NCI-H345 treated with DMSO at 0.1 percent for 48 hours (cell line): ENCODE data around the gene PMEL.
"Not testable (repeated sequence)": the region's sequence is repeated elsewhere in the genome, so short reads cannot be mapped to it uniquely, and the experiment has no call there.

ENCODE experiments used
- DNase-seq: peaks from one replicate; lab custom pipeline; 2025; ENCODE audit not compliant: unreplicated experiment; lab: John Stamatoyannopoulos, UW

The PMEL gene

GRCh38 chr12:55925870-55926737 is 39.7 kb downstream of the PMEL start:
- DNase-seq = peak; percentile 30

GRCh38 chr12:55925371-55925770 is 40.5 kb downstream of the PMEL start:
- DNase-seq = no peak

GRCh38 chr12:55923648-55924047 is 42.2 kb downstream of the PMEL start:
- not testable (repeated sequence) for DNase-seq

GRCh38 chr12:55922126-55922525 is 43.7 kb downstream of the PMEL start:
- DNase-seq = no peak

- DNase-seq = not testable (repeated sequence)
Measured at GRCh38 chr12:55919032-55919431, 46.8 kb downstream of the PMEL start.

- DNase-seq = no peak
Measured at GRCh38 chr12:55915482-55915859, 50.4 kb downstream of the PMEL start.

GRCh38 chr12:55912908-55913307 is 52.9 kb downstream of the PMEL start:
- no peak for DNase-seq

- DNase-seq = no peak
Measured at GRCh38 chr12:55909513-55909884, 56.3 kb downstream of the PMEL start.

- DNase-seq = no peak
Measured at GRCh38 chr12:55908726-55909512, 56.9 kb downstream of the PMEL start.

- no peak for DNase-seq
Measured at GRCh38 chr12:55906056-55906455, 59.8 kb downstream of the PMEL start.
